ENCODE results near the gene SERF2. TPM values are rescaled to one million over a fixed set of nuclear protein-coding genes. Genes with fewer than 3 reads are reported as not detected.
A peak's percentile ranks its signal among the peaks of the same experiment; 100 is the strongest.

Gene SERF2
- total and polyA plus RNA-seq, 2 of the 13 experiments (the other 11 are each of a cell fraction or from before 2014, with no cell fraction given), result 811 to 1,257 TPM

DNA sequence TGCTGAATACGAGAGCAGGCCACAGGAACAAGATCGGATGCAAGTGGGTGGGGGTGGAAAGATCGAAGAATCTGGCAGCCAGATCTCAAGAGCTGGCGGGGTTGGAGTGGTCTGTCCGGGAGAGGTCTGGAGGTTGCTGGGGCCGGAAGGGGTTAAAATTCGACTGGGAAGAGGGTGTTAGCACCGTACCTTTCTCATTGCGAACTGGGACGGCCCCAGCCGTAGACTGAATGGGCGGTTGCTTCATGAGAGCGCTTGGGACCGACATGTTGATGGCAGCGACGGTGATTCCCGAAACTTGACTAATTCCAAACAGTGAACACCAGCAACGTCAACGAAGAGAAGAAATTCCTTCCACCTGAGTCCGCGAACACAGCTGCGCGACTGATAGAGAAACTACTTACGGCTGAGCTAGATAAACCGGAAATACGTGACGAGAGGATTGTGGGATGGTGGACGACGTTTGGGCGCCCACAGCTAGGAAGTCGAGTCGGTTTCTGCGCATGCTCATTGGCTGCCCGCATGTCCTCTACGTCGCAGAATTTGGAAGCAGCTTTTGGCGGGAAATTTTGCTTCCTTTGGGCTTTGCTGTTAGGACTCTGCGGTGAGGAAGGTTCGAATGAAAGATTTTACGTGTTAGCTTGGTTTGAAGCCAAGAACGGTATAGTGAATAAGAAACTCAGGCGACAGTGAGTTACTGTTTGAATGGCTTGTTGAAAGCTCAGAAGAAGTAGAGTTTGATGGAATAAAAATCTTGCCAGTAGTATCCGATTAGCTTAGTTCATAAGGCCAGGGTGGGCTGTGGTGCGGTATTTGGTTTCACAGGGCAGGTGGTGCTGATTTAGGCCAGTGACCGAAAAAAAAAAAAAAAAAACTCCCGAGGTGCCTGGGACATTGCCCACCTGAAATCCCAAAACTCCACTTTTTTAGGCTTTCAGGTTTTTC is 32.5 kb downstream of the SERF2 start, which contains the start of gene MFAP1 (continued):
- TF ChIP-seq FOXJ3 (CRISPR knock-in tag; IDR thresholded peaks at IDR 0.05; ENCODE audit: borderline replicate concordance) (peak; percentile 39; the same call in 1 of the 2 replicates), RAD21 (CRISPR knock-in tag; IDR thresholded peaks at IDR 0.05) (no peak), ZNF260 (CRISPR knock-in tag; IDR thresholded peaks at IDR 0.05; ENCODE audit: borderline replicate concordance, low read depth) (no peak), ZNF782 (CRISPR knock-in tag; IDR thresholded peaks at IDR 0.05; ENCODE audit: borderline replicate concordance) (peak; percentile 62; the same call in 1 of the 2 replicates), BRCA1 (CRISPR knock-in tag; IDR thresholded peaks at IDR 0.05) (peak; percentile 69; the same call in 1 of the 2 replicates), ZNF12 (CRISPR knock-in tag; IDR thresholded peaks at IDR 0.05) (no peak; the same call in 1 of the 2 replicates), ZNF430 (CRISPR knock-in tag; IDR thresholded peaks at IDR 0.05) (peak; percentile 77; the same call in 1 of the 2 replicates), ZNF567 (CRISPR knock-in tag; IDR thresholded peaks at IDR 0.05; ENCODE audit: borderline replicate concordance) (no peak), ERF (CRISPR knock-in tag; IDR thresholded peaks at IDR 0.05) (peak; percentile 83), ZNF3 (CRISPR knock-in tag; IDR thresholded peaks at IDR 0.05) (no peak), GLI4 (CRISPR knock-in tag; IDR thresholded peaks at IDR 0.05; ENCODE audit: borderline replicate concordance) (no peak), DNMT3B (CRISPR knock-in tag; conservative IDR thresholded peaks at IDR 0.05) (peak; percentile 85; the same call in 1 of the 2 replicates), ZNF335 (CRISPR knock-in tag; IDR thresholded peaks at IDR 0.05) (0 out of 2 replicates have a peak, but pooled peaks have one; percentile 58), ZZZ3 (CRISPR knock-in tag; IDR thresholded peaks at IDR 0.05; ENCODE audit: borderline replicate concordance) (no peak), ZNF33B (CRISPR knock-in tag; IDR thresholded peaks at IDR 0.05) (0 out of 2 replicates have a peak, but pooled peaks have one; percentile 58), PRMT3 (CRISPR knock-in tag; IDR thresholded peaks at IDR 0.05; ENCODE audit: borderline replicate concordance, low read depth) (no peak), ZNF713 (CRISPR knock-in tag; IDR thresholded peaks at IDR 0.05) (no peak), ZNF230 (CRISPR knock-in tag; IDR thresholded peaks at IDR 0.05) (peak; percentile 45), ZNF574 (CRISPR knock-in tag; IDR thresholded peaks at IDR 0.05) (peak; percentile 100), ZNF317 (CRISPR knock-in tag; IDR thresholded peaks at IDR 0.05) (peak; percentile 59; the same call in 1 of the 2 replicates)
- TF ChIP-seq, protein P1, sequence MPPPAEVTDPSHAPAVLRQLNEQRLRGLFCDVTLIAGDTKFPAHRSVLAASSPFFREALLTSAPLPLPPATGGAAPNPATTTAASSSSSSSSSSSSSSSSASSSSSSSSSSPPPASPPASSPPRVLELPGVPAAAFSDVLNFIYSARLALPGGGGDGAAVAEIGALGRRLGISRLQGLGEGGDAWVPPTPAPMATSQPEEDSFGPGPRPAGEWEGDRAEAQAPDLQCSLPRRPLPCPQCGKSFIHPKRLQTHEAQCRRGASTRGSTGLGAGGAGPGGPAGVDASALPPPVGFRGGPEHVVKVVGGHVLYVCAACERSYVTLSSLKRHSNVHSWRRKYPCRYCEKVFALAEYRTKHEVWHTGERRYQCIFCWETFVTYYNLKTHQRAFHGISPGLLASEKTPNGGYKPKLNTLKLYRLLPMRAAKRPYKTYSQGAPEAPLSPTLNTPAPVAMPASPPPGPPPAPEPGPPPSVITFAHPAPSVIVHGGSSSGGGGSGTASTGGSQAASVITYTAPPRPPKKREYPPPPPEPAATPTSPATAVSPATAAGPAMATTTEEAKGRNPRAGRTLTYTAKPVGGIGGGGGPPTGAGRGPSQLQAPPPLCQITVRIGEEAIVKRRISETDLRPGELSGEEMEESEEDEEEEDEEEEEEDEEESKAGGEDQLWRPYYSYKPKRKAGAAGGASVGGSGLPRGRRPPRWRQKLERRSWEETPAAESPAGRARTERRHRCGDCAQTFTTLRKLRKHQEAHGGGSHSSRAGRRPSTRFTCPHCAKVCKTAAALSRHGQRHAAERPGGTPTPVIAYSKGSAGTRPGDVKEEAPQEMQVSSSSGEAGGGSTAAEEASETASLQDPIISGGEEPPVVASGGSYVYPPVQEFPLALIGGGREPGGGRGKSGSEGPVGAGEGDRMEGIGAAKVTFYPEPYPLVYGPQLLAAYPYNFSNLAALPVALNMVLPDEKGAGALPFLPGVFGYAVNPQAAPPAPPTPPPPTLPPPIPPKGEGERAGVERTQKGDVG (CRISPR knock-in tag; IDR thresholded peaks at IDR 0.05; ENCODE audit: borderline replicate concordance), result 0 out of 2 replicates have a peak, but pooled peaks have one; percentile 18
- TF ChIP-seq, protein P2, sequence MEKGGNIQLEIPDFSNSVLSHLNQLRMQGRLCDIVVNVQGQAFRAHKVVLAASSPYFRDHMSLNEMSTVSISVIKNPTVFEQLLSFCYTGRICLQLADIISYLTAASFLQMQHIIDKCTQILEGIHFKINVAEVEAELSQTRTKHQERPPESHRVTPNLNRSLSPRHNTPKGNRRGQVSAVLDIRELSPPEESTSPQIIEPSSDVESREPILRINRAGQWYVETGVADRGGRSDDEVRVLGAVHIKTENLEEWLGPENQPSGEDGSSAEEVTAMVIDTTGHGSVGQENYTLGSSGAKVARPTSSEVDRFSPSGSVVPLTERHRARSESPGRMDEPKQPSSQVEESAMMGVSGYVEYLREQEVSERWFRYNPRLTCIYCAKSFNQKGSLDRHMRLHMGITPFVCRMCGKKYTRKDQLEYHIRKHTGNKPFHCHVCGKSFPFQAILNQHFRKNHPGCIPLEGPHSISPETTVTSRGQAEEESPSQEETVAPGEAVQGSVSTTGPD (CRISPR knock-in tag; IDR thresholded peaks at IDR 0.05), result no peak

Data from HepG2 (cell line).